B cell (primary cell): Measurements from ENCODE around the gene MGME1.

Experiments
- EZH2 ChIP-seq: IDR thresholded peaks from 2 replicates; pipeline ENCODE4 v1.6.1; 2012; ENCODE audit warnings: borderline replicate concordance, low read depth, mild to moderate bottlenecking, moderate library complexity, low read length; ENCODE audit not compliant: insufficient read depth, poor library complexity, severe bottlenecking
- TF ChIP-seq, protein P1 (sequence below): fragments of 200-600 bp; IDR thresholded peaks from one replicate; pipeline ENCODE4 v1.8.0; 2022; ENCODE audit warnings: antibody characterized with exemption, mild to moderate bottlenecking

DNA sequence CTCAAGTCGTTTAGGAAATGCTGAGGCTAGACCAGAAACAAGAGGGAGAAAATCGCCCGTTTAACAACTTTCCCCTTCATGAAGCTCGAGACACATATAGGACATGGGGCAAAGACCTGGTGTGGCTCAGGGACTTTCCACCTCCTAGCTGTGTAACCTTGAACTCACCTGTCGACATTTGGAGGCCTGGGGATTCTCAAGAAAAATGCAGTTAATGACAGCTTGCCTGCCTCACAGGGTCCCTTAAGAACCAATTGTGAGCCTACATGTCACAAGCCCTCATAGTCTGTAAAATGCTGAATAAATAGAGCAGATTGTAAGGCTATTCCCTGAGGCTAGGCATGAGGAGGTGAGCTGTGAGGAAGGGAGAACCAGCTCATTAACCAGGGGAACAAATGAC is 35.1 kb downstream of the MGME1 start:
- TF ChIP-seq, protein P1, sequence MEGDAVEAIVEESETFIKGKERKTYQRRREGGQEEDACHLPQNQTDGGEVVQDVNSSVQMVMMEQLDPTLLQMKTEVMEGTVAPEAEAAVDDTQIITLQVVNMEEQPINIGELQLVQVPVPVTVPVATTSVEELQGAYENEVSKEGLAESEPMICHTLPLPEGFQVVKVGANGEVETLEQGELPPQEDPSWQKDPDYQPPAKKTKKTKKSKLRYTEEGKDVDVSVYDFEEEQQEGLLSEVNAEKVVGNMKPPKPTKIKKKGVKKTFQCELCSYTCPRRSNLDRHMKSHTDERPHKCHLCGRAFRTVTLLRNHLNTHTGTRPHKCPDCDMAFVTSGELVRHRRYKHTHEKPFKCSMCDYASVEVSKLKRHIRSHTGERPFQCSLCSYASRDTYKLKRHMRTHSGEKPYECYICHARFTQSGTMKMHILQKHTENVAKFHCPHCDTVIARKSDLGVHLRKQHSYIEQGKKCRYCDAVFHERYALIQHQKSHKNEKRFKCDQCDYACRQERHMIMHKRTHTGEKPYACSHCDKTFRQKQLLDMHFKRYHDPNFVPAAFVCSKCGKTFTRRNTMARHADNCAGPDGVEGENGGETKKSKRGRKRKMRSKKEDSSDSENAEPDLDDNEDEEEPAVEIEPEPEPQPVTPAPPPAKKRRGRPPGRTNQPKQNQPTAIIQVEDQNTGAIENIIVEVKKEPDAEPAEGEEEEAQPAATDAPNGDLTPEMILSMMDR, result no peak
- no peak for TF ChIP-seq EZH2
